ENCODE measurements around the gene FHIT. TPM values are rescaled to one million over a fixed set of nuclear protein-coding genes. Genes with fewer than 3 reads are reported as not detected.

Gene FHIT
- total RNA-seq, 1 donor from 2014 or later: 16.1 TPM

DNA sequence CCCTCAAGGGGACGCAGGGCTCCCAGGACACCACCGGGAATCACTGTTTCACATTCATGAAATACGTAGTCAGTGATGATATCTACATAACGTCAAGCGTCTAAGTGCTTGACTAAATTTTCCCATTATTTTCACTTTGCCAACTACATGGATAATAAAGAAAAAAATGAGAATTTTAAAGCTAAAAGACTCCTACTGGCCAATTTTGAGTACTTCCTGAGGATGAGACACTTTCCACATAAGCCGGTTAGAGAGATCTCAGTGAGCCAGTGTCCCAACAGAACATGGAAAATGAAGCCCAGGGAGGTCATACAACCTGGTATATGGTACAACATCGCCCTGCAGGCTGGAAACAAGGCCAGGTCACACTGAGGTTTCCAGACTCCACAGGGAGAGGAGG, 928.1 kb downstream of the FHIT start:
- H3K27ac Mint-ChIP-seq: no peak overlapping the region
- H3K4me1 Mint-ChIP-seq (ENCODE audit: low read depth): peaks cover 20% of the 10 kb centered on the region
- H3K27me3 Mint-ChIP-seq: no peaks in the 10 kb centered on the region
- no peak for DNase-seq (ENCODE audit: low spot score, unreplicated experiment)
- no peak overlapping the region for H3K4me3 Mint-ChIP-seq (ENCODE audit: low read depth)
- peaks cover 3% of the 10 kb centered on the region for H3K9me3 Mint-ChIP-seq (ENCODE audit: low read depth)
- TF ChIP-seq, protein P1, sequence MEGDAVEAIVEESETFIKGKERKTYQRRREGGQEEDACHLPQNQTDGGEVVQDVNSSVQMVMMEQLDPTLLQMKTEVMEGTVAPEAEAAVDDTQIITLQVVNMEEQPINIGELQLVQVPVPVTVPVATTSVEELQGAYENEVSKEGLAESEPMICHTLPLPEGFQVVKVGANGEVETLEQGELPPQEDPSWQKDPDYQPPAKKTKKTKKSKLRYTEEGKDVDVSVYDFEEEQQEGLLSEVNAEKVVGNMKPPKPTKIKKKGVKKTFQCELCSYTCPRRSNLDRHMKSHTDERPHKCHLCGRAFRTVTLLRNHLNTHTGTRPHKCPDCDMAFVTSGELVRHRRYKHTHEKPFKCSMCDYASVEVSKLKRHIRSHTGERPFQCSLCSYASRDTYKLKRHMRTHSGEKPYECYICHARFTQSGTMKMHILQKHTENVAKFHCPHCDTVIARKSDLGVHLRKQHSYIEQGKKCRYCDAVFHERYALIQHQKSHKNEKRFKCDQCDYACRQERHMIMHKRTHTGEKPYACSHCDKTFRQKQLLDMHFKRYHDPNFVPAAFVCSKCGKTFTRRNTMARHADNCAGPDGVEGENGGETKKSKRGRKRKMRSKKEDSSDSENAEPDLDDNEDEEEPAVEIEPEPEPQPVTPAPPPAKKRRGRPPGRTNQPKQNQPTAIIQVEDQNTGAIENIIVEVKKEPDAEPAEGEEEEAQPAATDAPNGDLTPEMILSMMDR (IDR thresholded peaks at IDR 0.05; ENCODE audit: unreplicated experiment): peak; percentile 26
- H3K36me3 Mint-ChIP-seq (ENCODE audit: insufficient read depth): peaks cover 1% of the 10 kb centered on the region

DNA sequence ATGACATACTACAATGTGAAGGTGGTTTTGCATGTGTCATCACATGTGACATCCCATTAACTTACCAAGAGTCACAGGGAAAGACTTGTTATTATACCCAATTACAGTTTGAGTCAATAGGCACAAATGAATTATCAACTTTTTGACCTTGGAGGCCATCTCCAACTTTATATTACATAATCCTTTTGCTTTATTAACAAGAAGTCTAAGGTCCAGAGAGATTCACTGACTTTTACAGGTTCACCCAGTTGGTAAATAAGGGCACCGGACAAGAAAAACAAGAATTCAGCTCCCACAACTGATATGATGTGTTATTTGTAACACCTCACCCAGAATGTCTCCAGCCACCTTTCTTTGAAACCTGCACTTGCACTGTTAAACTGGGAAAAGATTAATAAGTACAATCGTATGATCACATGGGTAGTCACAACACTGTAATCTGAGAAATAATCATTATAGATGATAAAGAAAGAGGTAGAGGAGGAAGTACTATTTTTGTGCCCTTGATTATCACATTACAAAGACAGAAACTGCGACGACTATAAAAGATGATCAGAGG, 928.9 kb downstream of the FHIT start:
- Mint-ChIP-seq H3K4me1 (ENCODE audit: low read depth) (peaks cover 20% of the 10 kb centered on the region), H3K27me3 (no peaks in the 10 kb centered on the region), H3K27ac (no peak overlapping the region)

DNA sequence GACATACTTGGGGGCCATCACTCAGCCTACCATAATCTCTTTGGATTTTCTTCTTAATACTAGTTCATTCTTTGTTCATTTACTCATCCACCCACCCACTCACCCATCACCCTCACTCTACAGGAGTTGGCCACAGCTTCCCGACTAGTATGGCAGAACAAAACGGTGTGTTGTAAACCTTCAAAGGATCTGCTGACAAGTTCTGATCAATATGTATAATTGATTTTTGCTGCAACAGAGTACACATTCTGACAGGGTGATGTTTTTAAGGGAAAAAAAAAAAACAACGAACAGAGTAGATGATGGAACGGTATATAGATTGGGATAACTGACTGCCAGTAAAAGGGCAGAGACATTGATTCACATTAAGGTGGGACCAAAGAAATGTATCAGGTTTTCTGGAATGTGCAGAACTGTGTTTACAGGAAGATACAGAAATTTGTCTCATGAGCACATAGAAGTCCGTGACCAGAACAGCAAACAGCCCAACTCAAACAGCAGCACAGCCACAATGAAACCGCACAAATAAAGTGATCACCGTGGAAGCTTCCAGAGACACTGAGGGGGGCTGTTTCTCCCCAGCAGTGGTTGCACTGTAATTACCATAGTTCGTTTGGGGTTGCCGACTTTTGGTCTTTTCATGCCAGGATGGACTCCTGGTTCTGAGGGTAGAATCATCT, 931.9 kb downstream of the FHIT start:
- H3K27ac Mint-ChIP-seq: peak overlapping the region; percentile 71
- DNase-seq (ENCODE audit: low spot score, unreplicated experiment): no peak
- no peak overlapping the region for H3K4me3 Mint-ChIP-seq (ENCODE audit: low read depth)
- TF ChIP-seq, protein P1 (IDR thresholded peaks at IDR 0.05; ENCODE audit: unreplicated experiment): no peak
- H3K36me3 Mint-ChIP-seq (ENCODE audit: insufficient read depth): peaks cover 1% of the 10 kb centered on the region
- H3K4me1 Mint-ChIP-seq (ENCODE audit: low read depth): peaks cover 32% of the 10 kb centered on the region
- H3K9me3 Mint-ChIP-seq (ENCODE audit: low read depth): peaks cover 3% of the 10 kb centered on the region
- H3K27me3 Mint-ChIP-seq: no peaks in the 10 kb centered on the region

More for the DNA sequence above, 928.9 kb downstream of the FHIT start:
- Mint-ChIP-seq H3K9me3 (ENCODE audit: low read depth) (peaks cover 3% of the 10 kb centered on the region), H3K4me3 (ENCODE audit: low read depth) (no peak overlapping the region), H3K36me3 (ENCODE audit: insufficient read depth) (peaks cover 1% of the 10 kb centered on the region)
- TF ChIP-seq, protein P1 (IDR thresholded peaks at IDR 0.05; ENCODE audit: unreplicated experiment): no peak
- DNase-seq (ENCODE audit: low spot score, unreplicated experiment): no peak

DNA sequence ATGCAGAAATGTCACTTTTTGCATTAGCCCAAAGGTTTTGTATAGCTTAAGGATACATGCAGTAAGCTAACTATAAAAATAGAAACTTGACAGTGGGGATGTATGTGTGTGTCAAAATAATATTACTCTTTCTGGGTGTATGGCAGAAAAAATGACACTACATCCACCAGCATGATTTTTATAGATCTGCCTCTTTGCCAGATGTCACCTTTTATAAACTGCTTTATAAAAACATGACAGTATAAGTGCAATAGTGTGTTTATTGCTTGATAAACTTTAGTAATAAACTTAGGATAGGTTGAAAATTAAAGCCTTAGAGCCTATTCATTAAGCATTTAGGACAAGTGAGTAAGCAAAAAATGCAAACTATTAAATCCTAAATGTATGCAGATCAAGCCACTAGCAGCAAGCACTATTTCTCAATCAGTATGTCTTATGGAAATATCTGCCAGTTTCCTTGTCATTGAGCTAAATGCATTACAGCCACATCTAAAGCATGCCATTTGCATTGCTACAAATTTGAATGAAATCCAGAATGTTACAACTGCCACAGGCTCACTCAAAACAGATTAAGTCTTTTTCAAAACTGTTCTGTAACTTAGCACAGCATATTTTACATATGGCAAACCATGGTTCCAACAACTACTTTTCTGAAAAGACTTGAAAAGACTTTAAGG, 935.0 kb downstream of the FHIT start:
- Mint-ChIP-seq H3K27me3 (no peaks in the 10 kb centered on the region), H3K4me3 (ENCODE audit: low read depth) (no peak overlapping the region), H3K4me1 (ENCODE audit: low read depth) (peaks cover 39% of the 10 kb centered on the region), H3K27ac (no peak overlapping the region), H3K9me3 (ENCODE audit: low read depth) (peaks cover 3% of the 10 kb centered on the region), H3K36me3 (ENCODE audit: insufficient read depth) (no peaks in the 10 kb centered on the region)
- TF ChIP-seq, protein P1 (IDR thresholded peaks at IDR 0.05; ENCODE audit: unreplicated experiment): no peak
- DNase-seq (ENCODE audit: low spot score, unreplicated experiment): no peak

DNA sequence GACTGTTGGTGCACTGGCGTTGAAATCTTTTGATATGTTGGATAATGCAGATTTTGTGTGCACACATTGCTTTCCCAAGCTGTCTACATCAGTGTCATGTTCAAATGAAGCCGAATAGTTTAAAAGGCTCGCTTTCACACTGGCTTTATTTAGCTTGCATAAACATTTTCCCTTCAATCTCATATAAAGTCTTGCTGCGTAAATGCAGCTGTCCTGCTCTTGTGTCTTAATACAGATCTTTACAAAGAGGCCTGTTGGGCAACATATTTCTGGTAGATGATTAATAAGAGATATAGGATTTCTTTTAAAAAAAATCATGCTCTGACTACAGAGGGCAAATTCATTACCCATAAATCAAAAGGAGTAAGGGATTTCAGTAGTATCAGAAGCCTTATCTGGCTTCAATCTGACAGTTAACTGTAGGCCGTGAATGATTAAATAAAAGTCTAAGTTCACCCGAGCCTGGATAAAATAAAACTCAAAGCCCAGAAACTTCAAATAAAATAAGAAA, 937.2 kb downstream of the FHIT start:
- peaks cover 3% of the 10 kb centered on the region for H3K9me3 Mint-ChIP-seq (ENCODE audit: low read depth)
- peak overlapping the region; percentile 36 for H3K27ac Mint-ChIP-seq
- no peaks in the 10 kb centered on the region for H3K36me3 Mint-ChIP-seq (ENCODE audit: insufficient read depth)
- DNase-seq (ENCODE audit: low spot score, unreplicated experiment): no peak
- H3K4me3 Mint-ChIP-seq (ENCODE audit: low read depth): no peak overlapping the region
- peaks cover 52% of the 10 kb centered on the region for H3K4me1 Mint-ChIP-seq (ENCODE audit: low read depth)
- TF ChIP-seq, protein P1 (IDR thresholded peaks at IDR 0.05; ENCODE audit: unreplicated experiment): no peak
- H3K27me3 Mint-ChIP-seq: no peaks in the 10 kb centered on the region
